ENCODE measurements around the gene MPPED1. TPM values are rescaled to one million over a fixed set of nuclear protein-coding genes. Genes with fewer than 3 reads are reported as not detected.

Gene MPPED1
- total RNA-seq, 1 experiment from 2014 or later: 0.28 TPM

DNA sequence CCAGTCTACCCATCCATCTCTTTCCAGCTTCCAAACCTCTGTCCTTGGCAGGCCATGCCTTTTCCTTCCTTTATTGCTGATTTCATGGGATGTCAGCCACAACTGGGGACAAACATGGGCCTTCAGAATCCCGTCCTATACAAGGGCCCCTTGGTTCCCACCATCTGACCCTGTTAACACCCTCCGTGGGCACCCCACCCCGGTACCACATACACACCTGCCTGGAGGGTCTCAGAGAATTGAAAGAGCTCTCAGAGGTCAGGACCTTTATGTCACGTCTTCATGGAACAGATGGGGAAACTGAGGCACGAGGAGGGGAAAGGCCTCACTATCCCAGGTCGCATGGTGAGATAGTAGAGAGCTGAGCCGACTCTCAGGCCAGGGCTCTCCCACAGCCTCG lies 53.0 kb downstream of the MPPED1 start:
- WGBS (ENCODE audit: extremely low coverage, insufficient read length, low lambda C conversion rate): no CpG with 5 or more reads among the region's 8 CpGs
- H3K36me3 Mint-ChIP-seq (ENCODE audit: insufficient read depth in 1 of 3, low read depth in 3 of 3): no peaks in the 10 kb centered on the region; a peak in 1 of 7 replicates
- no peak overlapping the region for H3T11ph ChIP-seq (ENCODE audit: low read length)
- no peak overlapping the region for H3K4me3 Mint-ChIP-seq
- H4K8ac ChIP-seq (replicated peaks; ENCODE audit: insufficient read length, low read depth, low read length): no peak overlapping the region
- no peak overlapping the region for H4K91ac ChIP-seq (ENCODE audit: insufficient read length, low read depth, low read length)
- no peak overlapping the region for H3K56ac ChIP-seq (ENCODE audit: insufficient read length, low read depth, low read length)
- DNase-seq: no peak
- no peak overlapping the region for H3K9ac ChIP-seq (ENCODE audit: extremely low read depth, insufficient read length, low read length)
- no peaks in the 10 kb centered on the region for H3K4me1 Mint-ChIP-seq
- no peaks in the 10 kb centered on the region for H3K79me2 ChIP-seq (ENCODE audit: insufficient read depth, low read length)
- H2AFZ ChIP-seq (ENCODE audit: low read length): no peak overlapping the region
- H4K5ac ChIP-seq (ENCODE audit: insufficient read length, low read depth, low read length): no peak overlapping the region
- no peak overlapping the region for H3K14ac ChIP-seq (ENCODE audit: insufficient read depth, low read length)
- no peaks in the 10 kb centered on the region for H3K4me1 ChIP-seq (ENCODE audit: insufficient read depth, low read length)
- no peak overlapping the region for H3K4me2 ChIP-seq (ENCODE audit: insufficient read depth, insufficient read length, low read length)
- no peak overlapping the region for H2BK15ac ChIP-seq (ENCODE audit: low read depth, low read length)
- H3K79me1 ChIP-seq (ENCODE audit: insufficient read depth, low read depth, low read length, poor library complexity, severe bottlenecking): no peaks in the 10 kb centered on the region
- no peak overlapping the region for H2BK5ac ChIP-seq (ENCODE audit: insufficient read length, low read length)
- H2BK120ac ChIP-seq (ENCODE audit: low read depth, low read length, poor library complexity, severe bottlenecking): no peak overlapping the region
- H2BK20ac ChIP-seq (ENCODE audit: low read depth, low read length, poor library complexity, severe bottlenecking): no peak overlapping the region
- H3K27ac ChIP-seq (ENCODE audit: insufficient read length, low read depth, low read length): no peak overlapping the region
- H3K9me3 Mint-ChIP-seq: peaks cover 13 to 18% of the 10 kb centered on the region in 2 experiments; a peak in 4 of 5 replicates
- H3K18ac ChIP-seq (ENCODE audit: insufficient read length, low read depth, low read length): no peak overlapping the region
- peaks cover 50% of the 10 kb centered on the region for H3K27me3 Mint-ChIP-seq (ENCODE audit: low read depth)
- H3K9me3 ChIP-seq (ENCODE audit: control insufficient read depth, low read depth, low read length): no peaks in the 10 kb centered on the region
- H2BK12ac ChIP-seq (ENCODE audit: insufficient read length, low read depth, low read length): no peak overlapping the region
- no peak overlapping the region for H3K4ac ChIP-seq (ENCODE audit: low read depth, low read length)
- H3K23ac ChIP-seq (ENCODE audit: insufficient read length, low read depth, low read length): no peak overlapping the region
- no peaks in the 10 kb centered on the region for H4K20me1 ChIP-seq (ENCODE audit: control insufficient read depth, insufficient read depth, insufficient read length)
- no peak overlapping the region; a peak in 1 of 7 replicates for H3K27ac Mint-ChIP-seq
- H3K23me2 ChIP-seq (ENCODE audit: insufficient read length, low read depth, low read length, poor library complexity, severe bottlenecking): no peaks in the 10 kb centered on the region
- H2AK5ac ChIP-seq (ENCODE audit: insufficient read length, low read length): no peak overlapping the region
- no peak for TF ChIP-seq CTCF (conservative IDR thresholded peaks at IDR 0.05)
- no peaks in the 10 kb centered on the region for H3K27me3 ChIP-seq (ENCODE audit: insufficient read depth, low read length)

Measured in H9 (cell line).